Astrocyte of the cerebellum (primary cell): ENCODE measurements around the gene IRAK4.

Source experiments
- DNase-seq: peaks from one replicate; pipeline ENCODE4 v3.0.0-alpha.2; 2011; ENCODE audit warnings: low read depth
- H3K4me3 ChIP-seq: 2 replicates; pipeline ENCODE4 v1.5.1; 2011; ENCODE audit warnings: mild to moderate bottlenecking, low read depth, low read length, moderate library complexity
- CTCF ChIP-seq: IDR thresholded peaks from 2 replicates; pipeline ENCODE4 v1.5.1; 2012; ENCODE audit warnings: low read length, low read depth, moderate library complexity, mild to moderate bottlenecking; ENCODE audit errors: missing control alignments
- in situ Hi-C: cut with HindIII; loops from 2 replicates; pipeline ENCODE4 v1.10.0; 2017; ENCODE audit warnings: low sequenced_read_pairs

IRAK4 gene

GRCh38 chr12:43807386-43807785 lies 48.6 kb downstream of the IRAK4 start:
- TF ChIP-seq CTCF, result no peak
- DNase-seq, result no peak
- in situ Hi-C loops, result no loop called here
- H3K4me3 ChIP-seq, result no peak overlapping the region

GRCh38 chr12:43812057-43812456 lies 53.3 kb downstream of the IRAK4 start:
- TF ChIP-seq CTCF, result no peak
- H3K4me3 ChIP-seq, result no peak overlapping the region
- no peak for DNase-seq
- in situ Hi-C loops, result no loop called here

- TF ChIP-seq CTCF, result no peak
- H3K4me3 ChIP-seq, result no peak overlapping the region
- DNase-seq, result no peak
- in situ Hi-C loops, result no loop called here
Observed at GRCh38 chr12:43812926-43813325, 54.2 kb downstream of the IRAK4 start.

GRCh38 chr12:43815416-43815815 lies 56.7 kb downstream of the IRAK4 start:
- no peak for DNase-seq
- no peak overlapping the region for H3K4me3 ChIP-seq
- TF ChIP-seq CTCF, result no peak
- in situ Hi-C loops, result no loop called here

GRCh38 chr12:43816168-43816567 lies 57.4 kb downstream of the IRAK4 start:
- DNase-seq, result no peak
- no peak overlapping the region for H3K4me3 ChIP-seq
- in situ Hi-C loops, result no loop called here
- TF ChIP-seq CTCF, result no peak

GRCh38 chr12:43824207-43824775 lies 65.5 kb downstream of the IRAK4 start:
- no peak overlapping the region for H3K4me3 ChIP-seq
- TF ChIP-seq CTCF, result no peak
- in situ Hi-C loops, result no loop called here
- no peak for DNase-seq

GRCh38 chr12:43826681-43827080 lies 67.9 kb downstream of the IRAK4 start:
- no peak overlapping the region for H3K4me3 ChIP-seq
- in situ Hi-C loops, result no loop called here
- no peak for TF ChIP-seq CTCF
- DNase-seq, result no peak
